Lung microvascular endothelial cell (primary cell): ENCODE data around the gene SORD. TPM values are rescaled to one million over a fixed set of nuclear protein-coding genes. Genes with fewer than 3 reads are reported as not detected.

ENCODE experiments used
- DNase-seq, 2 donors: peaks; one replicate each; pipeline versions ENCODE4 v3.0.0 to v3.0.0-alpha.2; 2010; ENCODE audit warnings: low read depth in 2 of 2
- total RNA-seq: library from RNA; depleted of rRNA; stranded (reverse); fragments of >200 nt; gene quantifications from 2 replicates; pipeline ENCODE4 v1.2.1, GENCODE V29; 2014

The SORD gene
- total RNA-seq, 1 donor from 2014 or later = 1.4 TPM

GRCh38 chr15:45116482-45117307, 93.7 kb downstream of the SORD start:
- peak in 1 of 2 donors; percentile 17 for DNase-seq

GRCh38 chr15:45117308-45118130, 94.5 kb downstream of the SORD start:
- DNase-seq = no peak

DNA sequence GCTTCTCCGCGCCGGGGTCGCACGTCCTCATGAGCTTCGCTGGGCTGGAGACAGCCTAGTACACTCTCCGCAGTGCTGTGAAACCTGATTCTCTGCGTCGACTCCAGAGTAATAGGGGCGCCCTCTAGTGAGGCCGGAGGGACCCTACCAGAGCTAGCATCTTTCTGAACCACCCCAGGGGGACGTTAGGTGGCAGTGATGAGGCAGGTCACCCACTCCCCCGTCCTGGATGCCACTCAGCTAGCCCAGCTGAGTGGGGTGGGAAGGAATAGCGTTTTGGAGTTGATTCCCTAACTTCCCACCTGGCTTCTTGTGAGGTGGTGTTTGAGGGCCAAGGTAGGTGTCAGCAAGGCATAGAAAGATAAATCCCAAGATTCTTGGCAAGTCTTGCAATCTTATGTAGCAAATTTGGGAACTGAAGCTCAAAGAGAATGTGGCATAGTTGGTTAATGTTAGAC, 95.2 kb downstream of the SORD start:
- peak; percentile 90 to 94 for DNase-seq

GRCh38 chr15:45118996-45119395, 96.0 kb downstream of the SORD start:
- no peak for DNase-seq

DNA sequence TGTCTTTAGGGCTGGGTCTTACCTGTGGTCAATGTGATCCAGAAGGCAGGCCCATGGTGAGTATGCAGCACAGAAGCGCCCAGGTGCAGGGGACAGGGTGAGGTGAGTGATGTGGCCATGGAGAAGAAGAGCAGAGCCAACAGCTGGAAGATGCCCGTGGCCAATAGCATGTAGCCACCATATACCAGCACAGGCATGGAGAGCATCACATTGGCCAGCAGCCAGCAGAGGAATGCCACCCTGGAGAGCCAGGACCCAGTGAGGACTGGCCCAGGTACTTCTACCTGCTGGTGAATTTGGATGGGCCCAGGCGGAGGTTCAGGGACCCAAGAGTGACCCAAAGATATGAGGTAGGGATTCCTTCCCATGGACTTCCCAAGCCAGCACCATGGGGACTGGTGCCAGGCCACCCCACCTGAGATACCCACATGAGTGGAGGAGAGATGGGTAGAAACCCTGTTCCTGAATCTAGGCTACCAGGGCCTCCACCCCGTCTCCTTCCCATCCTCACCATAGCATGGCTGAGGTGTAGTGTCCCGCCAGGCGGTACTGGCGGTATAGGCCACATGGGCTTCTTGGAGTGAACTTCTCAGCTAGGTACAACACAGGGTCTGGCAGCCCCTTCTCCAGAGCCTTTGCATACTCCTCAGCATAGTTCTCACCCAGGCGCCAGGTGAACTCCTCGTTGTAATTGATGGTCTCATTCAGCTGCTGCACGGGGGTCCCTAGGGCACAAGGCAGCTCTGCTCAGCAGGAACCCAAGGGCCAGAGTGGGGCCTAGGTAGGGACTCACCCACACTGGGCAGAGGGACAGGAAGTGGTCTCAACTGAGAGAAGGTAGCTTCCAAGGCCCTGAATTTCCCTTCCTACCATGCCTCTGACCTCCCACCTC, 97.3 kb downstream of the SORD start:
- DNase-seq = no peak

- no peak for DNase-seq
These were observed 98.0 kb downstream of the SORD start for GRCh38 chr15:45121020-45121419.

GRCh38 chr15:45121706-45122417, 98.9 kb downstream of the SORD start:
- DNase-seq = peak in 1 of 2 donors; percentile 73

DNA sequence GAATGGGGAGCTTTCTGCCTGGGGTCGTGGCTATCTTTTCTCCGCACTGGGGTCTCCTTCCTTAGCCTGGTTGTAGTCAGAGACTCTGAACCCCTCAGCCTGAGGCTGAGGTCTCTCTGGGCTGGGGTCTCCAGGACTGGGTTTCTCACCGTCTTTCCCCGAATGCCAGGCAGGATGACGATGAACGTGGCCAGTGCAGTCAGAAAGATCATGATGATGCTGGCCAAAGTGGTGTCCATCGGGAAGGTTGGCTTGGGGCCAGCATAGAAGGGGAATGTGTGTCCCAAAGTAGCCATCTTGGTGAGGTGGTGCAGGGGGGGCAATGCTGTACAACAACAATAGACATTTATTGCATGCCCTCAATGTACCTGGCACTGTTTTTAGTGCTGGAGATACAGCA, 99.7 kb downstream of the SORD start:
- no peak for DNase-seq

DNA sequence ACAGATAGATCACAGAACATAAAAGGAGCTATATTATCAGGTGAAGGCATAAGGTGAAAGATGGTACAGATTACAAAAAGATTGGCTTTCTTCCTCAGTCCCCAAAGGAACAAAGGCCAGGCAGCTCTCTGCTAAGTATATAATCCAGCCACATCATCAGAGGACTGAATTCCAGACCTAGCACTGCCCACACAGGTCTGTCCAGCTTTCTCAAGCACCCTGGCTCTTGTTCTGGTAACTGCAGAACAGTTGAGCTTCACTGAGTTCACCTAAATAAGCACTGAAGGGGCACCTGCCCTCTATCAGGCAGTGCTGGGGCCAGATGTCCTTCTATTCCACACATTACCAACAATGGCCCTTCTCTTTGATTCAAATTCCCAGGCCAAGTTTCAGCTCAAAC, 100.4 kb downstream of the SORD start:
- no peak for DNase-seq

- DNase-seq = peak; percentile 42 to 63
These were observed 103.7 kb downstream of the SORD start for GRCh38 chr15:45126535-45127158.

Other genes starting within 250 kb of the SORD start
- not detected in 2 replicates for gene TERB2, start 66.5 kb upstream of the SORD start, total RNA-seq
- gene DUOX2, start 91.0 kb downstream of the SORD start, total RNA-seq = not detected in 2 replicates
- gene DUOXA2, start 91.1 kb downstream of the SORD start, total RNA-seq = not detected in 2 replicates
- not detected in 2 replicates for gene DUOXA1, start 106.7 kb downstream of the SORD start, total RNA-seq
- gene DUOX1, start 106.8 kb downstream of the SORD start, total RNA-seq = not detected in 2 replicates
- gene SHF, start 164.8 kb downstream of the SORD start, total RNA-seq = 2.4 and 3.4 TPM in 2 replicates
- gene SLC28A2, start 229.0 kb downstream of the SORD start, total RNA-seq = not detected in 2 replicates